8988T (cell line): ENCODE measurements around the gene CCND1.
A peak's percentile ranks its signal among the peaks of the same experiment; 100 is the strongest.
"Not testable (repeated sequence)": the region's sequence is repeated elsewhere in the genome, so short reads cannot be mapped to it uniquely, and the experiment has no call there.

ENCODE experiments used
- DNase-seq: peaks from one replicate; pipeline ENCODE4 v3.0.0; 2011

The CCND1 gene

DNA sequence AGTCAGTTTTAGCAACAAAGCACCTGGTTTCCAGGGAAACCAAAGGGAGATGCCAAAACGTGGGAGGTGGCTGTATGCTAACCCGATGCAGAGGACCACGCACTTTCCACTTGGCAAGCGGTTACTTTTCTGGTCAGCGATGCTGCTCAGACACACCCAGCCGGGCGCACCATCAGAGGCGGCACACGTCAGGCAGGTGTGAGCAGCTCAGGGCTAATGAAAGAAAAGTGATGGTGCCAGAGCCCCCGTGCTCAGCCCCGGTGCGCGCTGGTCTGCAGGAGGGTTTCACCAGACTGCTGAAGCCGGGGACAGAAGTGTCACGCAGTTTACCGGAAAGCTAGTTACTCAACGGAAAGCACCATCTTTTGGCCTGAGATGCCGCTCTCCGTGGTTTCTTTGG lies 28.5 kb downstream of the CCND1 start:
- DNase-seq: no peak

DNA sequence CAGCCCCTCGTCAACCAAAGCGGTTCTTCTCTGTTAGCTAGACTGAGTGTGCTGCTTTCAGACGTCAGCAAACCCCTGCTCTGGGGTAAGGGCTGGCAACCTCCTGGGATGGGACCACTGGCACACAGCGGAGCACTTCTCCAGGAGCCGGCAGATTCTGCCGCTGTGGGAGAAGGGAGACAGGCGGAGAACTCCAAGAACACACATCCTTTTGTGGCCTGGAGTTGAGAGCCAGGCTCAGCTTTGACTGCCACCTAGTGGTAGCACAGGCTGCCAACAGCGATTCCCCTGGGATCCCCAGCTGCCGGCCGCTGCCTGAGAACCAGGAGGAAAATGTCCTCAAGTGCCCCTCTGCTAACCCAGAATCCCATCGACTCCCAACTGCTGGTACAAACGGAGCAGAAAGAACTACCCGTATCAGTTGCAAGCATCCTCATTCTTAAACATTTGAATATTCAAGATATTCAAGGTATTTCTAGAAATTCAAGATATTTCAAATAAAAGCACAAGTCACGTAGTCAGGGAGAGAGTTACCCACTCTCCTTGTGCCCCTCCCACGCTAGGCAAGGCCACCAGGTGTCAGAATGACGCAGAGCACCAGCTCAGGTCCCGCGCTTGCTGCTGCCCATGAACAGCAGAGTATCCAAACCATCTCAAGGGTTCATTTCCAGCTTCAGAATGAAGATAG lies 29.3 kb downstream of the CCND1 start:
- DNase-seq: peak; percentile 99

DNA sequence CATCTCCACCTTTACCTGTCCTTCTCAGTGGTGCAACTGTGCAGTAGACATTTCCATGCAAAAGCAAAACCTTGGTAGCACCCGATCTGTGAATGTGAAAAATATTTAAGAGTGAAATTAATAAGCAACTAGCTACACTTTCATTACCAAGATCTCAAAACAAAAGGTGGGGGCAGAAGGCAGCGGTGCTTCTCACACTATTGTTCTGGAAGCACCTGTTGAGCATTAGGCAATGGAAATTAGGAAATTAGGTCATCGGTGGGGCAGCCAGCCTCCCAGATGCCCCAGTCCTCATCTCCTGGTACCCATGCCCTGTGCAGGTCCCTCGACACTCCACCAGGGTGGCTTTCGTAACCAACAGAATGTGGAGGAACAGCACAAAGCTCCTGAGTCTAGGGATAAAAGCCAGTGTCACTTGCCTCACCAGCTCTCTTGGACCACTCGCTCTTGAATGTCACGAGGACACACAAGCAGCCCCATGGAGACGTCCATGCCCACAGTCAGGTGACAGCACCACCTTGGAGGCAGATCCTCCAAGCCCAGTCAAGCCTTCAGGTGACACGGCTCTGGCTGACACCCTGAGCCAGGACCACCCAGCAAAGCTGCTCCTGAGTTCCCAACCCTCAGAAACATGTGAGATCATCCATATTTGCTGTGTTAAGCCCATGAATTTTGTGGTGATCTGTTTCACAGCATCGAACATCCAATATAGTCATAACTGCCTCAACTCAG lies 30.9 kb downstream of the CCND1 start:
- DNase-seq: peak; percentile 40

DNA sequence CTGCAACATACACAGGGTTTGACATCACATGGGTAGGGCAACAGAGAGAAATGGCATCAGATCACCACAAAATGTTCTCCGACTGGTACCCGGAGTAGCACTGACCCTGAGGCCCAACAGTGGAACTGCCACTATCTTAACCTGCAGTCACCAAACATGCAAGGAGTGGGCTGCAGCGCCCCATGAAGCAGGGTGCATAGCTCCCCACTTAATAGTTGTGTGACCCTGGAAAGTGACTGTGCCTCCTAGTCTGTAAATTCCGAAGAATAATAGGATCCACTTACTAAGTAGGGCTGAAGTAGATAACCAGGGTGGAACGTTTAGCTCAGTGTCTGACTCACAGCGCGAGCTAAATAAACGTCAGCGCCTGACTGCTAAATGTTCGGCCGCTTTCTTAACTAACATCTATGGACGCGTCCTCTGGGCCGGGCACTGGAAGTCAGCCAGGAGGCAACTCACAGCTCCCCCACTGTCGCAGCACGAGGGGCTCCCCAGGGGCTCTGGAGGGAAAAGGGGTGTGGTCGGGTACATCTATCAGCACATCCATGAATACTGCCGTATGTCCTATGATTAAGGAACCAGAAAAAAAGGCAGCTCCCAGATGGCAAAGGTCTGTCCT lies 33.4 kb downstream of the CCND1 start:
- no peak for DNase-seq

DNA sequence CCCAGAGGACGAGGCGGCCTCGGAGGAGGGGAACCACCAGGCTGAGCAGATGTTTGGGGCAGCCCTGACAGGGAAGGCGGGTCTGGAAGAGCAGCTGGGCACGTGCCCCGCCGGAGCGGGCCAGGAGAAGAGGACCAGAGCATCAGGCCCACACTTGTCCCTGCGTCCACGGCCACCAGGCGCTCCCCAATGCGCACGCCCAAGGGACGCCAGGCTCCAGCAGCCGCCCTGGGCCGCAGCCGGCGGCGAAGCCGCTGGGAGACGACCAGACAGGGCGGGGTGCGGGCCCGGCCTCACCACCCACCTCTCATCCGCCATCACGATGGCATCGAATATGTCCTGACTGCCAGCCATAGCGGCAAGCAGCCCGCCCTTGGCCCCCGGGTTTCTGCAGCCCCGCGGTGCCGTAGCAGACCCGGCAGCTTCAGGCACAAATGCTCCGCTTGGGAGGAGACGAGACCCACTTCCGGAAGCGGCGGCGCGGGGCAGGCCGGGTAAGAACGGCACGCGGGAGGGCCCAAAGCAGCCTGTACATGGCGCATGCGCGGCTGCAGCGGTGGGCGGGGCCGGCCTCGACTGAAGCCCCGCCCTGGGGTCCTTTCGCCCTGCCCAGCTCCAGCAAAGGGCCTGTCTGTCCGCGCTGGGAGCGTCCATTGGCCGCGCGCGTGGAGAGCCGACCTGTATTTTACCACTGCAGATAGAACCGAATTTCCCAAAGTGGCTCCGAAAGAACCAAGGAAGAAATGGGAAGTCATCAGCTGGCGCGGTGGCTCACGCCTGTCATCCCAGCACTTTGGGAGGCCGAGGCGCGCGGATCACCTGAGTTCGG lies 34.1 kb downstream of the CCND1 start, which contains the start of gene LTO1:
Gene LTO1, minus strand, starts transcription at position 468 of the 829 bp plus-strand sequence. Its CDS starts 114 bp downstream, at position 354.
- DNase-seq: peak; percentile 98

DNA sequence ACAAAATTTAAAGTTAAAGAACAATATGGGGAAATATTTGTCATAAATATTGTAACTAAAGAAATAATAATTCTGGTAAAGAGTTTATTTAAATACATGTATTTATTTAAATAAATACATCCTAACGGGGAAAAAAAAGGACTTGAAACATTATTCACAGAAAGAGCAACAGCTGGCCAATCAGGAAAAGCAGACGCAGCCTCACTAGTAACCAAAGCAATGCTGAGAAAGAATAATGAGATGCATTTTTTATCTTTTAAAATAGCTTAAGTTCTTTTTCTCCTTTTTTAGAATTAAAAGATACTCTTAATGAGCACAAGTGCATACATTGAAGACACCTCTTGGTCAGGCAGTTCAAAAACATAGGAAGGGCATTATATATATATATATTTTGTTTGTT lies 36.8 kb downstream of the CCND1 start:
- DNase-seq: no peak

DNA sequence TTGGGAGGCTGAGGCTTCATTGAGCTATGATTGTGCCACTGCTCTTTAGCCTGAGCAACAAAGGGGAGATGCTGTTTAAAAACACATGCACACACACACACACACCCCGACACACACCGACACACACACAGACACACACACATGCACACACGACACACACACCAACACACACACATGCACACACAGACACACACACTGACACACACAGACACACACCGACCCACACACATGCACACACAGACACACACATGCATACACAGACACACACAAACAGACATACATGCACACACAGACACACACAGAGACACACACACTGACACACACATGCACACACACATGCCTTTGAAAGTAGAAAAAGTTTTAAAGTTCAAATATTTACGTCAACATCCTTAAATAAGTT lies 39.7 kb downstream of the CCND1 start:
- DNase-seq: no peak

DNA sequence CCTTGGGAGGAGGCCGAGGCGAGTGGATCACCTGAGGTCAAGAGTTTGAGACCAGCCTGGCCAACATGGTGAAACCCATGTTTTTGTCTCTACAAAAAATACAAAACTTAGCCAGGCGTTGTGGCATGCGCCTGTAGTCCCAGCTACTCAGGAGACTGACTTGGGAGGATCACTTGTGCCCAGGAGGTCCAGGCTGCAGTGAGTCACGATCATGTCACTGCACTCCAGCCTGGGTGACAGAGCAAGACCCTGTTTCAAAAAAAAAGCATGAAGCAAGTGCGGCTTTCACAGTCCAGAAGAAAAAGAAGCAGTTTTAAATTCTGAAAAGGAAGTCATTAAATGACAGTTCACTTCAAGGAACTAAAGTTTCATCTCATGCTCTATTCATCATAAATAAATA lies 41.3 kb downstream of the CCND1 start:
- DNase-seq: no peak

DNA sequence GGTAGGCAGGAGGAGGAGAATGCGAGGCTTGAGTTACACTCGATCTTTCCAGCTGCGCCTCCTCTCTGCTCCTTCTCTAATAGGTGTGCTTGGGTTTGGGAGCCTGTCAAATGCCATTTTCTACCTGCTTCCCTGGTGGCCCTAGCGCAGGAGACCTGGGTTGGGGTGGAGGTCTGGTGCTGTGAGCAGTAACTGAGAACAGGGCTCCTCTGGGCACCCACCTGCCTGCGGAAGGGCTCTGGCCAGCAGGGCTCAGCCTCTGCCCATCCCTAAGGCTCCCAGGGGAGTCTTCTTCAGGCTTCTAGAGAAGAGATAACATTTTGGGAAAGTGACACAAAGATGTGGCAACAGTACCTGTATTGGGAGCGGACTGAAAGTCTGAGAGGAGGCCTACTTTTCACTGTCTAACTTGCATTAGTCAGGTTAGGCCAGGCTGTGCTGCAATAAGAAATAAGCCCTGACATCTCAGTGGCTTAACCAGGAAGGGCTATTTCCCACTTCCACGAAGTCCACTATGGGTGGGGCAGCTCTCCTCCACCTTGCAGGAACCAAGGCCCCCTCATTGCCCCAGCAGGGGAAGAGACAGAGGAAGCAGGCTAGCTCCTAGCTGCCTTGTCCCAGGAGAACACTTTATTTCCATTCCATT lies 41.8 kb downstream of the CCND1 start:
- DNase-seq: no peak

DNA sequence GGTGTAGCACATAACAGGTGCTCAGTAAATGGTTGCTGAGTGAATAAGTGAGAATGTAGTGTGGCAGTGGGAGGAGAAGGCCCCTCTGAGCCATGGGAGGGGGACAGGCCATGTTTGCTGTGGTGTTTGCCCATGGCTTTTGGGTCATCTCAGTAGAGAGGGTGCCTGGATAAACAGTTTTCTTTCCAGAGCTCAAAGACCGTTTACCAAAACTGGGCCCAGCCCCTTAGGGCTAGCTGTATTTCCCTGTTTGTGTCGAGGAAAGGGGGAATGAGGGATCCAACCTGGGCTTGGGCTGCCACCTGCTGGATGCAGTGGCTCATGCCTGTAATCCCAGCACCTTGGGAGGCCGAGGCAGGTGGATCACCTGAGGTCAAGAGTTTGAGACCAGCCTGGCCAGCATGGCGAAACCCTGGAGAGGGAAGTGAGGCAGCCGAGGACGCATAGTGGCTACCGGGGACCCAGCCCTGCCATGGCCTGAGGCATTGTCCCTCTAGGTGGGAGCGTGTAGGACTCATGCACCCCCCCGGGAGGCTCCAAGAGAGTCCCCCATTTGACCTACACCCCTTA lies 42.9 kb downstream of the CCND1 start:
- DNase-seq: no peak

DNA sequence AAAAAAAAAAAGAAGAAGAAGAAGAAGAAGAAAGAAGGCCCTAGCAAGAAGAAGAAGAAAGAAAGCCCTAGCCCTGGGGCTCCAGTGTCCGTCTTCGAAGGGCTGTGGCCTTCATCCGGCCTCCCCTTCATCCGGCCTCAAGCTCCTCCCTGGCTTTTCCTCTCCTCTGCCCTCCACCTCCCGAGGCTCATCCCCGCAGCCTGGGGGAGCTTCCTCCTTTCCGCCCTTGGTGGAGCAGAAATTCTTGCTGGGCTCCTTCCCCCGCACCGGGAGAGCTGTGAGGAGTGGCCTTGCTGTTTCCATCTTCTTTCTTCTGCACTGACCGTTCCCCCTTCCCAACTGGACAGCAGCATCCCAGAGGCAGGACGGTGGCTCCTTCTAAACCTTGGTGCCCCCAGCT lies 43.7 kb downstream of the CCND1 start:
- no peak for DNase-seq

DNA sequence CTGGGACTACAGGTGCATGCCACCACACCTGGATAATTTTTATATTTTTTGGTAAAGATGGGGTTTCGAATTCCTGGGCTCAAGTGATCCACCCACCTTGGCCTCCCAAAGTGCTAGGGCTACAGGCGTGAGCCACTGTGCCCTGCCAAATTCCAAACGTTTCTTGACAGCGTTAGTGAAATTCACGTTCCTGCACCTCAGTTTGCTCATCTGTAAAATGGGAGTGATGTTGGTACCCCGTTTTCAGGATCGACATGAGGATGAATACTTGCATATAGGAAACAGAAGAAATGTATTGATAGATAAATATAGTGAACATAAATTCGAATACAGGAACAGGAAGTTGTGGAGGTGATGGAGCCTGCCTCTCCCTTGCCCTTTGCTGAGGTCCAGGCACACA lies 44.4 kb downstream of the CCND1 start:
- DNase-seq: no peak

DNA sequence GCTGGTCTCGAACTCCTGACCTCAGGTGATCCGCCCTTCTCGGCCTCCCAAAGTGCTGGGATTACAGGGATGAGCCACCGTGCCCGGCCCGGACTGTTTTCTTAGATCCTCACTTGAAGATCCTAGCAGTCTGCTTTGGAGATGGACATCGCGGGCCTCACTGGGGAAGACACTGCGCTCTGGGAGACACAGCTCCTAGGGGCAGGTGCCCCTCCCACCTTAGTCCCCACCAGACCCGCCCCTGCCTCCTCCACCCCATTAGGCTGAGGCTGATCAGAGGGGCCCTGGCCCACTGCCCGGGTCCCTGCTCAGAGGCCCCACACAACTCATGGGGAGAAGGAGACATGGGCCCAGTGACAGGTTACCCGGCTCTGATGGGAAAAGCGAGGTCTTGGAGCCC lies 45.5 kb downstream of the CCND1 start:
- DNase-seq: no peak

DNA sequence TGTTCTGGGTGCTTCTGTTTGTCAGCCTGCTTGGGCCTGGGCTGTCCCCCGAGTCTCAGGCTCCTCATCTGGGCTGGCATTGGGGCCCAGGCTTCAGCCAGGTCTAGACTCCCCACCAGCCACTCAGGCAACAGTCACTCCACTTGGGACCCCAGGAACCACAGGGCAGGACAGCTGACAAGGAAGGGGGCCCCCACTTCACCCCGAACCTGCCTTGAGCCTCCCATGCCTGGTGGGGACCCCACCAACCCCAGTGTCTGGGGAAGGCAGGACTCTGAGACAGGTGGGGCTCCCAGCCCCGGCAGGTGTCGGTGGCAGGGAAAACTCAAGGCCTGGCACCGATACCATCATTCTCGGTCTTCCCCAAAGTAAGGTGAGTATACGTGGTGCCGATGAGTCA lies 45.9 kb downstream of the CCND1 start:
- no peak for DNase-seq

DNA sequence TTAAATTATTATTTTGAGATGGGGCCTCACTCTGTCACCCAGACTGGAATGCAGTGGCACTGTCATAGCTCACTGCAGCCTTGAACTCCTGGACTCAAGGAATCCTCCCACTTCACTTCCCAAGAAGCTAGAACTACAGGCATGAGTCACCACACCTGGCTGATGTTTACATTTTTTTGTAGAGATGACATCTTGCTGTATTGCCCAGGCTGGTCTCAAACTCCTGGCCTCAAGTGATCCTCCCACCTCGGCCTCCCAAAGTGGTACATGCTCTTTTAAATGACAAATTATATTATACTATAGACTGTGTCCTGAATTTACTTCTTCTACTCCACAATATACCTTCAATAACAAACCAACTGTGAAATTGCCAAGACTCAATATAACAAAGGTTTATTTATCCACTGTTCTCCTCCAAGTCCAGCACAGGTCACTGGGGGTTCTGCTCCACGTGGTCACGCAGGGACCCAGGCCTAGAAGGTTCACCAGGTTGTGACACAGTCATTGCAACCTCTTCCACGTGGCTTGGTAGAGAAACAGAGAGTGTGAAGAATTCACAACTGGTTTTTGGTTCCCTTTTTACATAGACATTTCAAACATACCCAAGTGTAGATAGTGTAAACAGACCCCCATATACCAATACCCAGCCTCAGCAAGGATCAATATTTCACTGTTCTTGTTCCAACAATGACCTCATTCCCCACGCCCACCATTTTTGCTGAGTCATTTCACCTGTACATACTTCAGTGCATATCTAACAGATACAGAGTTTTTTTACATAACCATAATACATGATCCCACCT lies 47.2 kb downstream of the CCND1 start:
- DNase-seq: not testable (repeated sequence)

DNA sequence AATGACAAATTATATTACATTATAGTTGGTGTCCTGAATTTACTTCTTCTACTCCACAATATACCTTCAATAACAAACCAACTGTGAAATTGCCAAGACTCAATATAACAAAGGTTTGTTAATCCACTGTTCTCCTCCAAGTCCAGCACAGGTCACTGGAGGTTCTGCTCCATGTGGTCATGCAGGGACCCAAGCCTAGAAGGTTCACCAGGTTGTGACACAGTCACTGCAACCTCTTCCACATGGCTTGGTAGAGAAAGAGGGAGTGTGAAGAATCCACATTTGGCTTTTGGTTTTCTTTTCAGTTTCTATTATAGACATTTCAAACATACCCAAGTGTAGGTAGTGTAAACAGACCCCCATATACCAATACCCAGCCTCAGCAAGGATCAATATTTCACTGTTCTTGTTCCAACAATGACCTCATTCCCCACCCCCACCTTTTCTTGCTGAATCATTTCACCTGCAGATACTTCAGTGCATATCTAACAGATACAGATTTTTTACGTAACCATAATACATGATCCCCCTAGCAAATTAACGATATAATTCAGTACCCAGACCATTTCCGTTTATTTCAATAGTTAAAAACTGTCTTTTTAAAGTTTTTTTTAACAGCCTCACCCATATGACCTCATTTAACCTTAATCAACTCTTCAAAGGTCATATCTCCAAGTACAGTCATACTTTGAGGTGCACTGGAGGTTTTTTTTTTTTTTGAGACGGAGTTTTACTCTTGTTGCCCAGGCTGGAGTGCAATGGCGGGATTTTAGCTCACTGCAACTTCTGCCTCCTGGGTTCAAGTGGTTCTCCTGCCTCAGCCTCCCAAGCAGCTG lies 48.7 kb downstream of the CCND1 start:
- no peak for DNase-seq

DNA sequence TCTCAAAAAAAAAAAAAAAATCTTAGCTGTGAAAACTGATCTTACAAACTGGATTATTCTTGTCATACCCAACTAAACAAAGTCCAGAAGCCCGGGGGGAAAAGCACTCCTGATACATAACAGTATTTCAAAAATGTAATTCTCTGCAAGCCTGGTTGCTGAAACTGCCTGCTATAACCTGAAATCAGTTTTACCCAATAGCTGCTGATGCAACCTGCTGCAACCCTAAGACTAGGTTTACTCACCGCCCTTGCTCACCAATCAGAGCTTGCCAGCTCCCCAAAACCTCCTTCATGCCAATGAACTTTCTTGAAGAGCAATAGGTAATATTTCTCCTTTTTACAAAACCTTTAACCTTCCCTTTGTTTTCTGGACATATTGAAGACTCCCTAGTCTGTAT lies 50.5 kb downstream of the CCND1 start:
- DNase-seq: no peak

DNA sequence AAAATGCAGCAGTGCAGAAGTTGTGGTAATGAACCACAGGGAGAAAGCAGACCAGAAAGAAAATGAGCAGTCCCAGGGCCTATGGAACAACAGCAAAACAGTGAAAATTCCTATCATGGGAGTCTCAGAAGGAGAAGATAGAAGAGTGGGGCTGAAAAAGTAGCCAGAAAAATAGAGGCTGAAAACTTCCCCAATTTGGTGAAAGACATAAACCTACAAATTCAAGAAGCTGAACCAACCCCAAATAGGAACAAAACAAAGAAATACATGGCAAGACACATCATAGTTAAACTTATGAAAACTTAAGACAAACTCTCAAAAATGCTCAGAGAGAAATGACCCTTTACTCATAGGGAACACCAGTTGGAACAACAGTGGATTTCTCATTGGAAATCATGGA lies 51.5 kb downstream of the CCND1 start:
- no peak for DNase-seq

DNA sequence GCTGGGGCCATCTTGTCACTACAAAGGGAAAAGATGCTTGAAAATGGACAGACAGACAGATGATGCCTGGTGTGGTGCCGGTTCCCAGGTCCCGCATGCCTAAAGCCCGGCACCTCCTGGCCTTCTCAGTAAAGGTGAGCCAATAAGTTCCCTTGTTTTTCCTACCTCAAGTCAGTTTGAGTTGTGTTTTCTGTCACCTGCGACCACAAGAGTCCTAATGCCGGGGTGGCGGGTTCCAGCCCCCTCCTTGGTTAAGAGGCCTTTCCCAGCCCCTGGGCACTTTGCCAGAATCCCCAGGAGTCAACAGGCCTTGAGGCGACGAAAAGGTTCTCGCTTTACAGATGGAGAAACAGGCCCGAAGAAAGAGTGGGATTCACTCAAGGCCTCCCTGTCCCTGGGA lies 53.8 kb downstream of the CCND1 start:
- DNase-seq: no peak

DNA sequence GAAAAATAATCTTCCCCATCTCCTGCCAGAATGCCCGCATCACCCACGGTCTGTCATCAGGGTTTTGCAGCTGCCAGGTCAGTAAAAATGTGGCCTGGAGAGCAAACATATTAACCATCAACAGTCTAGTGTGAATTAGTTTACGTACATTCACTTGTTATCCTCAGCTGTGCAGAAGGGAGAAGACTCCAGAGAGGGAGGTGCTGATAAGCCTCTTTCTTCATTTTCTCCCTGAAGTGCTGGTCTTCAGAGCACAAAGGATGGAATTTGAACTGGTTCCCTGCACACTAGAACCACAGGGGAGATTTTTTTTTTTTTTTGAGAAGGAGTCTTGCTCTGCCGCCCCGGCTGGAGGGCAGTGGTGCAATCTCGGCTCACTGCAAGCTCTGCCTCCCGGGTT lies 54.6 kb downstream of the CCND1 start:
- no peak for DNase-seq

DNA sequence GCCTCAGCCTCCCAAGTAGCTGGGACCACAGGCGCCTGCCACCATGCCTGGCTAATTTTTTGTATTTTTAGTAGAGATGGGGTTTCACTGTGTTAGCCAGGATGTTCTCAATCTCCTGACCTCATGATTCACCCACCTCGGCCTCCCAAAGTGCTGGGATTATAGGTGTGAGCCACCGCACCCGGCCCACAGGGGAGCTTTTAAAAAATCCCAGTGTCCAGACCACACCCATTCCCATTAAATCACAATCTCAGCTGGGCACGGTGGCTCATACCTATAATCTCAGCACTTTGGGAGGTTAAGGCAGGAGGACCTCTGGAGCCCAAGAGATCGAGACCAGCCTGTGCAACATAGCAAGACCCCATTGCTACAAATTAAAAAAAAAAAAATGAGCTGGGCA lies 55.0 kb downstream of the CCND1 start:
- not testable (repeated sequence) for DNase-seq
